ENCODE data around the gene DOCK10.

DNA sequence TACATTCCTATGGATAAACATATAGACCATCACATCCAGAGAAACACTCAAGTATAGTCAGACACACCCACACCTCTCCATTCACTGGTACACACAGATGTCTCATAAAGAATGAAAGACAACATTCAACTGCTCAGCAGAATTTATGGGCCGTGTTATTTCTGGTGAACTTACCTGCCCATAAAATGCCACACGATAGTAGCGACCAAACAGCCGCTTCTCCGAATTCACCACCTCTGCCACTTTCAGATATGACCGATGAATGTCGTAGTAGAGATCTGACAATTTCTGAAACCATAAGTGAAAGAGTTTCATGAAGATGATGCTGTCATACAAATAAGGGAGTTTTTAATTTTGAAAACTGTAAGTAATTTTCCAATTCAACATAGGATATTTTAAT is 255.4 kb downstream of the DOCK10 start:
- no peak for TF ChIP-seq POLR2A (IDR thresholded peaks at IDR 0.05)
- TF ChIP-seq, protein P1, sequence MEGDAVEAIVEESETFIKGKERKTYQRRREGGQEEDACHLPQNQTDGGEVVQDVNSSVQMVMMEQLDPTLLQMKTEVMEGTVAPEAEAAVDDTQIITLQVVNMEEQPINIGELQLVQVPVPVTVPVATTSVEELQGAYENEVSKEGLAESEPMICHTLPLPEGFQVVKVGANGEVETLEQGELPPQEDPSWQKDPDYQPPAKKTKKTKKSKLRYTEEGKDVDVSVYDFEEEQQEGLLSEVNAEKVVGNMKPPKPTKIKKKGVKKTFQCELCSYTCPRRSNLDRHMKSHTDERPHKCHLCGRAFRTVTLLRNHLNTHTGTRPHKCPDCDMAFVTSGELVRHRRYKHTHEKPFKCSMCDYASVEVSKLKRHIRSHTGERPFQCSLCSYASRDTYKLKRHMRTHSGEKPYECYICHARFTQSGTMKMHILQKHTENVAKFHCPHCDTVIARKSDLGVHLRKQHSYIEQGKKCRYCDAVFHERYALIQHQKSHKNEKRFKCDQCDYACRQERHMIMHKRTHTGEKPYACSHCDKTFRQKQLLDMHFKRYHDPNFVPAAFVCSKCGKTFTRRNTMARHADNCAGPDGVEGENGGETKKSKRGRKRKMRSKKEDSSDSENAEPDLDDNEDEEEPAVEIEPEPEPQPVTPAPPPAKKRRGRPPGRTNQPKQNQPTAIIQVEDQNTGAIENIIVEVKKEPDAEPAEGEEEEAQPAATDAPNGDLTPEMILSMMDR (IDR thresholded peaks at IDR 0.05): no peak
